ENCODE results near the gene DCN. TPM values are rescaled to one million over a fixed set of nuclear protein-coding genes. Genes with fewer than 3 reads are reported as not detected.

DCN gene
- total RNA-seq, 1 donor from 2014 or later: 0.57 TPM

GRCh38 chr12:91144053-91144452, 38.6 kb downstream of the DCN start:
- TF ChIP-seq EZH2 (IDR thresholded peaks at IDR 0.05; ENCODE audit: insufficient read depth, low read length) (no peak), CTCF (IDR thresholded peaks at IDR 0.05; ENCODE audit: insufficient read depth, low read depth, low read length) (no peak)
- peaks cover 28% of the 10 kb centered on the region for H3K4me1 Mint-ChIP-seq (ENCODE audit: low read depth, unreplicated experiment)
- H3K9me3 Mint-ChIP-seq (ENCODE audit: unreplicated experiment): no peaks in the 10 kb centered on the region

DNA sequence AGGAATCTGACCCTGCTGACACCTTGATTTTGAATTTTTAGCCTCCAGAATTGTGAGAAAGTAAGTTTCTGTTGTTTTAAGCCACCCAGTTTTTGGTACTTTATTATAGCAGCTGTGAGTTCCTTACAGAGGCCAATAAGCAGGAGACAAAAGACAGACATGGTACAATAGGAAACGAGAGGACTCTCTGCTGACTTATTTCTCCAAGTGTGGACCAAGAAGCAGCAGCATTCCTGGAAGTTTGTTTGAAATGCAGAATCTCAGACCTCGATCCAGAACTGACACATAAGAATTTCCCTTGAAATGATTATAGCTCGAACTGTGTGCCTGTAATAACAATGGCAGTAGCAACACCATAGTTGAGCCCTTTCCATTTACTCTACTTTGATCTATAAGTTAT, 39.4 kb downstream of the DCN start:
- Mint-ChIP-seq H3K27ac (ENCODE audit: unreplicated experiment) (no peak overlapping the region), H3K36me3 (ENCODE audit: low read depth, unreplicated experiment) (no peaks in the 10 kb centered on the region), H3K9me3 (ENCODE audit: unreplicated experiment) (no peaks in the 10 kb centered on the region), H3K27me3 (ENCODE audit: low read depth, unreplicated experiment) (no peaks in the 10 kb centered on the region), H3K4me3 (ENCODE audit: unreplicated experiment) (no peak overlapping the region), H3K4me1 (ENCODE audit: low read depth, unreplicated experiment) (peaks cover 36% of the 10 kb centered on the region)
- H3K4me3 ChIP-seq (ENCODE audit: insufficient read depth, low read depth, low read length): no peak overlapping the region
- no peak overlapping the region for H2AFZ ChIP-seq (ENCODE audit: low read depth, low read length)
- no peaks in the 10 kb centered on the region for H3K36me3 ChIP-seq (ENCODE audit: insufficient read depth, low read length)
- no peak overlapping the region for H3K9ac ChIP-seq (ENCODE audit: low read length)
- H4K20me1 ChIP-seq (ENCODE audit: insufficient read depth, low read length): no peaks in the 10 kb centered on the region
- no peaks in the 10 kb centered on the region for H3K27me3 ChIP-seq (ENCODE audit: insufficient read depth, low read length)
- FAIRE-seq (no peak), DNase-seq (ENCODE audit: low read depth) (peak; percentile 43)
- no peak overlapping the region for H3K4me2 ChIP-seq (ENCODE audit: low read length)
- no peaks in the 10 kb centered on the region for H3K79me2 ChIP-seq (ENCODE audit: insufficient read depth, low read length)
- peaks cover 18% of the 10 kb centered on the region for H3K4me1 ChIP-seq (ENCODE audit: insufficient read depth, low read length)
- H3K27ac ChIP-seq (ENCODE audit: low read depth, low read length): no peak overlapping the region
- TF ChIP-seq CTCF (IDR thresholded peaks at IDR 0.05; ENCODE audit: insufficient read depth, low read depth, low read length): no peak
- TF ChIP-seq EZH2 (IDR thresholded peaks at IDR 0.05; ENCODE audit: insufficient read depth, low read length): no peak
- no peaks in the 10 kb centered on the region for H3K9me3 ChIP-seq (ENCODE audit: insufficient read depth, low read depth, low read length)

More at GRCh38 chr12:91144053-91144452, 38.6 kb downstream of the DCN start:
- no peak for DNase-seq (ENCODE audit: low read depth)
- H3K4me1 ChIP-seq (ENCODE audit: insufficient read depth, low read length): peaks cover 18% of the 10 kb centered on the region
- FAIRE-seq: peak; percentile 34
- H2AFZ ChIP-seq (ENCODE audit: low read depth, low read length): no peak overlapping the region
- no peaks in the 10 kb centered on the region for H3K79me2 ChIP-seq (ENCODE audit: insufficient read depth, low read length)
- Mint-ChIP-seq H3K27ac (ENCODE audit: unreplicated experiment) (no peak overlapping the region), H3K4me3 (ENCODE audit: unreplicated experiment) (no peak overlapping the region), H3K27me3 (ENCODE audit: low read depth, unreplicated experiment) (no peaks in the 10 kb centered on the region), H3K36me3 (ENCODE audit: low read depth, unreplicated experiment) (no peaks in the 10 kb centered on the region)
- H3K9me3 ChIP-seq (ENCODE audit: insufficient read depth, low read depth, low read length): no peaks in the 10 kb centered on the region
- no peak overlapping the region for H3K4me3 ChIP-seq (ENCODE audit: insufficient read depth, low read depth, low read length)
- no peak overlapping the region for H3K4me2 ChIP-seq (ENCODE audit: low read length)
- H3K36me3 ChIP-seq (ENCODE audit: insufficient read depth, low read length): no peaks in the 10 kb centered on the region
- H3K27ac ChIP-seq (ENCODE audit: low read depth, low read length): no peak overlapping the region
- no peaks in the 10 kb centered on the region for H3K27me3 ChIP-seq (ENCODE audit: insufficient read depth, low read length)
- no peak overlapping the region for H3K9ac ChIP-seq (ENCODE audit: low read length)
- no peaks in the 10 kb centered on the region for H4K20me1 ChIP-seq (ENCODE audit: insufficient read depth, low read length)

DNA sequence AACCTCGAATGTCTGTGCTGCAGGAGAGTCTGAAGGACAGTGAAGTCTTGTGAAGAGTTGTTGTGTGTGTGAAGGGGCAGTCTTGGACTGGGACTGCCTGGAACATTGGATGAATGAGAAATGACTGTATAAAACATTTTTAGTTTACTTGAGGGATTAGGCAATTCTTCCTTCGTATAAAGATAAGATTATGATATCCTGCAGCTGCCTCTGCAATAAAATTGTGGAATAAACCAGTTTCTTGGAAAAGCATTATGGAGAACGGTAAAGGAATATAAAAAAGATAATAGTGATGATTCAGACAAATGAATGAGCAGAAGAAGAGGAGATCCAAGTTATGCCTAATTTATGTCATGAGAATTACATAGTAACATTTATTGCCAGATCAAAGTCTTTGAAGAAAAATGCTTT, 40.4 kb downstream of the DCN start:
- Histone ChIP-seq H3K36me3 (ENCODE audit: insufficient read depth, low read length) (no peaks in the 10 kb centered on the region), H3K79me2 (ENCODE audit: insufficient read depth, low read length) (no peaks in the 10 kb centered on the region), H3K27me3 (ENCODE audit: insufficient read depth, low read length) (no peaks in the 10 kb centered on the region), H2AFZ (ENCODE audit: low read depth, low read length) (no peak overlapping the region), H3K4me1 (ENCODE audit: insufficient read depth, low read length) (peaks cover 18% of the 10 kb centered on the region), H3K9ac (ENCODE audit: low read length) (no peak overlapping the region), H3K4me2 (ENCODE audit: low read length) (no peak overlapping the region), H3K27ac (ENCODE audit: low read depth, low read length) (no peak overlapping the region), H4K20me1 (ENCODE audit: insufficient read depth, low read length) (no peaks in the 10 kb centered on the region), H3K4me3 (ENCODE audit: insufficient read depth, low read depth, low read length) (no peak overlapping the region), H3K9me3 (ENCODE audit: insufficient read depth, low read depth, low read length) (no peaks in the 10 kb centered on the region)
- H3K27ac Mint-ChIP-seq (ENCODE audit: unreplicated experiment): no peak overlapping the region
- H3K4me3 Mint-ChIP-seq (ENCODE audit: unreplicated experiment): no peak overlapping the region
- H3K4me1 Mint-ChIP-seq (ENCODE audit: low read depth, unreplicated experiment): peaks cover 41% of the 10 kb centered on the region
- no peak for TF ChIP-seq EZH2 (IDR thresholded peaks at IDR 0.05; ENCODE audit: insufficient read depth, low read length)
- no peak for TF ChIP-seq CTCF (IDR thresholded peaks at IDR 0.05; ENCODE audit: insufficient read depth, low read depth, low read length)
- DNase-seq (ENCODE audit: low read depth): peak; percentile 54
- peak; percentile 32 for FAIRE-seq
- H3K9me3 Mint-ChIP-seq (ENCODE audit: unreplicated experiment): no peaks in the 10 kb centered on the region
- H3K36me3 Mint-ChIP-seq (ENCODE audit: low read depth, unreplicated experiment): no peaks in the 10 kb centered on the region
- no peaks in the 10 kb centered on the region for H3K27me3 Mint-ChIP-seq (ENCODE audit: low read depth, unreplicated experiment)

All from astrocyte (in vitro differentiated cells and primary cell).